NCI-H82 treated with DMSO at 0.1 percent for 48 hours (cell line): ENCODE results near the gene EGLN2.
"Not testable (repeated sequence)": the region's sequence is repeated elsewhere in the genome, so short reads cannot be mapped to it uniquely, and the experiment has no call there.

Source experiments
- DNase-seq: peaks from one replicate; lab custom pipeline; 2025; ENCODE audit not compliant: unreplicated experiment; lab: John Stamatoyannopoulos, UW

Gene EGLN2

GRCh38 chr19:40798683-40799557 lies at the start of gene EGLN2:
Gene EGLN2 (plus strand): TSS chr19:40799191. CDS start chr19:40800573, 1,382 bp downstream.
- DNase-seq, result peak; percentile 98

DNA sequence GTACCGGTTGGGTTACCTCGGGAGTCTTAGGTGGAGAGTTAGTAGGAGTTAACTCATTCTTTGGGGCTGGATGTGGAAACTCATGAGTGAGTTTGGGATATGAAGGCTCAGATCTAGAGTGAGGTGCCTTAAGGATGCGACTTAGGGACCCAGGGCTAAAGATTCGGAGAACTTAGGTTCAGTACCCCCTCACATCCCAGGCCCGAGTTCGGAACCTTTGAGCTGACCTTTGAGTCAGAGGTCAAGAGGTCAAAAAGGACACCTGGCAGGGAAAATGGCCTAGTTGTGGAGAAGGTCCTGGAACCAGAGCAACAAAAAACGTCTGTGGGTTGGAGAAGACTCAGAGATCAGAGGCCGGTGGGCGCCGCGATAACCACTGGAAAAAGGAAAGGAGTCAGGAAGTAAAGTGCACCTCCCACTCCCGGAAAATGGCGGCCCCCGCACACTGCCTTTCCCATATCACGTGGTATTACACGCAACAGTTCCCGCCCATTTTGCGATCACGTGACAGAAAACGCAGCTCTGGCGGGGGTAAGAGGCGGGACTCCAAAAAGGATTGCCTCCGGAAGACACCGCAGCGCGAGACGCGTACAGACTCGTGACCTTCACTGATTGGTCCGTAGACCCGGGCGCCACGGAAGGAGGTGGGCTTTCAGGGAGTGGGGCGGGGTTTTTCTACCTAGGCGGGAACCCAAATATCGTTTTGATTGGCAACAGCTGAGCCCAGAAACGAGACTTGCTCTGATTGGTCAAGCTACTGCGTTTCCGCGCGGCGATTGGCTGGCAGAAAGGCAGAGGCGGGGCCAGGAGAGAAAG lies 48.7 kb upstream of the EGLN2 start, which contains the start of gene ACTMAP:
Gene ACTMAP, minus strand, starts transcription at position 420 of the 816 bp plus-strand sequence. CDS start 674 bp downstream, outside the sequence.
- peak; percentile 100 for DNase-seq

- DNase-seq, result peak; percentile 96
Measured at GRCh38 chr19:40750874-40751537, 48.0 kb upstream of the EGLN2 start, which contains the start of gene SNRPA. Gene SNRPA (plus strand): TSS chr19:40751203. CDS start chr19:40751409, 206 bp downstream.

DNA sequence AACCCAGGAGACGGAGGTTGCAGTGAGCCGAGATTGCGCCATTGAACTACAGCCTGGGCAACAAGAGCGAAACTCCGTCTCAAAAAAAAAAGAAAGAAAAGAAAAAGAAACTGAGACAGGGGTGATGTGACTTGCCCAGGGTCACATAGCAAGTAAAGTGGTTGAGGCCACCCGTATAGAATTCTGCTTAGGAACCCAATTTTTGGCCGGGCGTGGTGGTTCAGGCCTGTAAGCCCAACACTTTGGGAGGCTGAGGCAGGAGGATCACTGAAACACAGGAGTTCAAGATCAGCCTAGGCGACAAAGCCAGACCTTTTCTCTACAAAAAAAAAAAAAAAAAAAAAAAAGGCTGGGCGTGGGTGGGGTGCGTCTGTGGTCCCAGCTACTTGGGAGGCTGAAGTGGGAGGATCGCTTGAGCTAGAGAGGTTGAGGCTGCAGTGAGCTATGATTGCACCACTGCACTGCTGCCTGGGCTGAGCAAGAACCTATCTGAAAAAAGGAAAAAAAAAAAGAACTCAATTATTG lies 46.7 kb upstream of the EGLN2 start:
- DNase-seq, result no peak

DNA sequence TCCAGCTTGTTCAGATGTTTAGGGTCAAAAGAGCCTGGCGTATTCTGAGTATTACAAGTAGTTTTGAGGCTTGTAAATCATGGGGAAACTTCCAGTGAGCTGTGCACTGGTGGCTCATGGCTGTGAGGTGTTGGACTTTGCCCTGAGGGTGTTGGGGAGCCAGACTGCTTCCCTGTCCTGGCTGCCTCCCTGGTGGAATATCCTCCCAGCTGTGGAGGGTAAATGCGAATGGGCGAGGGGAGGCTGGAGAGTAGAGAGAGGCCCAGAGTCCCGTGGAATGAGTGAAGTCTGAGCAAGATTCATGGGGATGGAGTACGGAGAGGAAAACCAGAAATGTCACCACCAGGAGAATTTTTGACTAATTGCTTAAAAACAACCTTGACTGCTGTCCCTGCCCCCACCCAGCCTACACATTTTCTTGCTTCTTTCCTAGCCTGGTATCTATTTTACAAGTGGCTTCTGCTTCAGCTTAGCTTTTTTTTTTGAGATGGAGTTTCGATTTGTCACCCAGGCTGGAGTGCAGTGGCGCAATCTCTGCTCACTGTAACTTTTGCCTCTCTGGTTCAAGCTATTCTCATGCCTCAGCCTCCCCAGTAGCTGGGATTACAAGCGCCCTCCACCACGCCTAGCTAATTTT lies 44.3 kb upstream of the EGLN2 start:
- DNase-seq, result no peak

DNA sequence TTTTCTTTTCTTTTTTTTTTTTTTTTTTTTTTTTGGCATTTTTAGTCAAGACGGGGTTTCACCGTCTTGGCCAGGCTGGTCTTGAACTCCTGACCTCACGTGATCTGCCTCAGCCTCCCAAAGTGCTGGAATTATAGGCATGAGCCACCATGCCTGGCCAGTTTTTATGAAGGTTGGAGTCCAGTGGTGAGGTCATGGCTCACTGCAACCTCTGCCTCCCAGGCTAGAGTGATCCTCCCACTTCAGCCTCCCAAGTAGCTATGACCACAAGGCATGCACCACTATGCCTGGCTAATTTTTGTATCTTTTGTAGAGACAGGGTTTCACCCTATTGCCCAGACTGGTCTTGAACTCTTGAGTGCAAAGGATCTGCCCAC lies 43.8 kb upstream of the EGLN2 start:
- DNase-seq, result no peak

DNA sequence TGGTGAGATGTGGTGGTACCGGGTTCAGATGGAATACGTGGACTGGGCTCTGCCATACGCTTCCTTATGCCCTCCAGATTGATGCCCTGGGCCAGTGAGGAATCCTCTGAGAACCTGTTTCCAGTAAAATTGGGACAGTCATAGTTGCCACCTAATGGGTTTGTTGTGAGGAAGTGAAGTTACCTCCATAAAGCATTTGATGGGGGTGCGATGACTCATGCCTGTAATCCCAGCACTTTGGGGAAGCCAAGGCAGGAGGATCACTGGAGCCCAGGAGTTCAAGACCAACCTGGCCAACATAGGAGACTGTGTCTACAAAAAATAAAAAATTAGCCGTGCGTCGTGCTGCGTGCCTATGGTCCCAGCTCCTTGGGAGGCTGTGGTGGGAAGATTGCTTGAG lies 43.2 kb upstream of the EGLN2 start:
- no peak for DNase-seq

- DNase-seq, result no peak
Measured at GRCh38 chr19:40756502-40757110, 42.4 kb upstream of the EGLN2 start.

DNA sequence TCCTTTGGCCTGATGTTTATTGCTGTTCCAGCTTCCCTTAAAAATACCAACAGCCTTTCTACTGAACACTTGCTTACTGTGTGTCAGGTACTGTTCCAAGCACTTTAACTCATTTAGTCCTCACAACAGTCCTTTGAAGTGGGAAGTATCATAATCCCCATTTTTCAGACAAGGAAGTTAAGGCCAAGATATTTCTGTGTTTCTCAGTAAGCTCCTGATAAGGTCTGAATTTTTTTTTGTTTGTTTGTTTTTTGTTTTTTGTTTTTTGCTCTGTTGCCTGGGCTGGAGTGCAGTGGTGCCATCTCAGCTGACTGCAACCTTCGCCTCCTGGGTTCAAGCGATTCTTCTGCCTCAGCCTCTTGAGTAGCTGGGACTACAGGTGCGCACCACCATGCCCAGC lies 40.5 kb upstream of the EGLN2 start:
- DNase-seq, result no peak

DNA sequence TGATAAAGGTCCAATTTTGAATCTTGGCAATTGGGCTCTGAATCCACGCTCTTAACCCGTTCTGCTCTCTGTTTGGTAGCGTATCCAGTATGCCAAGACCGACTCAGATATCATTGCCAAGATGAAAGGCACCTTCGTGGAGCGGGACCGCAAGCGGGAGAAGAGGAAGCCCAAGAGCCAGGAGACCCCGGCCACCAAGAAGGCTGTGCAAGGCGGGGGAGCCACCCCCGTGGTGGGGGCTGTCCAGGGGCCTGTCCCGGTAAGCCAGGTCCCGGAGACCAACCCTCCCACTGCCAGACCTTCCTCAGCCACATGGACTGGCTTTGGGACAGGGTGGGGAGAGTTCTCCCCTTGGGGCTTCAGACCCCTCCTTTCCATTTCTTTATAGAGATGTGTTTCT lies 39.6 kb upstream of the EGLN2 start:
- DNase-seq, result no peak

GRCh38 chr19:40762754-40763470 lies 36.1 kb upstream of the EGLN2 start:
- no peak for DNase-seq

DNA sequence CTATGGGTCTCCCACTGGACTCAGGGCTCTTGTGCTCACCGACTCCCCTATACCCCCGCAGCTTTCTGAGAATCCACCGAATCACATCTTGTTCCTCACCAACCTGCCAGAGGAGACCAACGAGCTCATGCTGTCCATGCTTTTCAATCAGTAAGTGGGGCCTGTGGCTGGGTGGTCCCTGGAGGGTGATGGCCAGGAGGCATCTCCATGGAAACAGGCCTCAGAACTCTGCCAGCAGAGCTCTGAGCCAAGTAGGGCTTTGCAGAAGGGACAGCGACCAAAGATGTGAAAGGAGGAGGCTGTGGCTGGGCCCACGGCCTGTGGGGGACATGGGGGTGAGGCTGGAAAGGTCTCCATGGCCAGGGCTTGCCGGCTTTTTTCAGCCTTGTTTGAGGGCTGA lies 35.5 kb upstream of the EGLN2 start:
- DNase-seq, result no peak

GRCh38 chr19:40763963-40764362 lies 35.0 kb upstream of the EGLN2 start:
- no peak for DNase-seq

DNA sequence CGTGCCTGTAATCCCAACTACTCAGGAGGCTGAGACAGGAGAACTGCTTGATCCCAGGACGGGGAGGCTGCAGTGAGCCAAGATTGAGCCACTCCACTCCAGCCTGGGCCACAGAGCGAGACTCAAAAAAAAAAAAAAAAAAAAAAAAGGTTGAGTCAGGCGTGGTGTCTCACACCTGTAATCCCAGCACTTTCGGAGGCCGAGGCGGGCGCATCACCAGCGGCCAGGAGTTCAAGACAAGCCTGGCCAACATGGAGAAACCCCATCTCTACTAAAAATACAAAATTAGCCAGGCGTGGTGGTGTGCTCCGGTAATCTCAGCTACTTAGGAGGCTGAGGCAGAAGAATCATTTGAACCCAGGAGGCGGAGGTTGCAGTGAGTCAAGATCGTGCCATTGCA lies 32.6 kb upstream of the EGLN2 start:
- not testable (repeated sequence) for DNase-seq

DNA sequence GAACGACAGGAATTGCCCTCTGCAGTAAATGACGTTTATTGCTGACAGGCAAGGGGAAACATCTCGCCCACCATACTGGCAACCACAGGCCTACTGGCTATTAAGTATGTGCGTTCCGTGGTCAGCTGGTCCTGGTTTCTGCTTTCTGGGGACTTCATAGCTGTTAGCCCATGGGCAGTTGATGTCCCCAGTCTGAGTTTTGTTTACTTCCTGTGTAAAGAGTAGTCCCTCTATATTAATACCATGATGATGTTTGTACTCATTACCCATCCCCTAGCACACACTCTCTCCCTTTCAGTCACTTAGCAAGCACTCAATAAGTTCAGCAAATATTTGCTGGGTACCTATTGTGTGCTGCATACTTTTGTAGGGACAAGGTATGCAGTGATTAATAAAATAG lies 30.1 kb upstream of the EGLN2 start:
- no peak for DNase-seq

DNA sequence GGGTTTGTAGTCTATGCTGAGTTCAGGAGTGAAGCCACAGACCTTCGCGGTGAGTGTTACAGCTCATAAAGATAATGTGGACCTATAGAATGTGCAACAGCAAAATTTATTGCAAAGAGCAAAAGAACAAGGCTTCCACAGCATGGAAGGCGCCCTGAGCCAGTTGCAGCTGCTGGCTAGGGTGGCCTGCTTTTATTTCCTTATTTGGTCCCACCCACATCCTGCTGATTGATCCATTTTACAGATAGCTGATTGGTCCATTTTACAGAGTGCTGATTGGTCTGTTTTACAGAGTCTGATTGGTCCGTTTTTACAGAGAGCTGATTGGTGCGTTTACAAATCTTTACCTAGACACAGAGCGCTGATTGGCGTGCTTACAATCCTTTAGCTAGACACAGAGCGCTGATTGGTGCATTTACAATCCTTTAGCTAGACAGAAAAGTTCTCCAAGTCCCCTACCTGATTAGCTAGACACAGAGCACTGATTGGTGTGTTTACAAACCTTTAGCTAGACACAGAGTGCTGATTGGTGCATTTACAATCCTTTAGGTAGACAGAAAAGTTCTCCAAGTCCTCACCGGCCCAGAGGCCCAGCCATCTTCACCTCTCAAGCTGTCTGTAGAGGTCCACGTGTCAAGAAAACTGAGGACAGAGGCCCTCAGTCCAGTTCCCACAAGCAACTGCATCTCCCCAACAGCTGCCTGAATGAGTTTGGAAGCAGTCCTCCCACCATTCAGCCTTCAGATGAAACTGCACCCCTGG lies 27.7 kb upstream of the EGLN2 start:
- DNase-seq, result not testable (repeated sequence)

GRCh38 chr19:40774916-40775631 lies 23.9 kb upstream of the EGLN2 start, which contains the start of gene MIA:
Gene MIA (plus strand): TSS chr19:40775521. CDS start chr19:40775543, 22 bp downstream.
- no peak for DNase-seq

- no peak for DNase-seq
Measured at GRCh38 chr19:40775632-40776022, 23.4 kb upstream of the EGLN2 start.
